H9 (cell line): ENCODE results near the gene RELL1. TPM values are rescaled to one million over a fixed set of nuclear protein-coding genes. Genes with fewer than 3 reads are reported as not detected.

Experiments
- DNase-seq: peaks from one replicate; pipeline ENCODE4 v3.0.0-alpha.2; 2017
- H2AFZ ChIP-seq: one replicate; pipeline ENCODE4 v1.6.1; 2013; ENCODE audit warnings: mild to moderate bottlenecking, low read length, control low read depth, moderate library complexity
- H2AK5ac ChIP-seq: 2 replicates; pipeline ENCODE4 v1.6.1; 2013; ENCODE audit warnings: low read length, control low read depth, mixed read lengths; ENCODE audit not compliant: insufficient read length
- H2BK120ac ChIP-seq: one replicate; pipeline ENCODE4 v1.6.1; 2013; ENCODE audit warnings: low read depth, mild to moderate bottlenecking, low read length, control low read depth, inconsistent platforms; ENCODE audit not compliant: poor library complexity, severe bottlenecking
- H2BK12ac ChIP-seq: 2 replicates; pipeline ENCODE4 v1.6.1; 2013; ENCODE audit warnings: low read length, control low read depth, mixed read lengths, low read depth; ENCODE audit not compliant: insufficient read length
- H2BK15ac ChIP-seq: 2 replicates; pipeline ENCODE4 v1.6.1; 2013; ENCODE audit warnings: low read depth, low read length, control low read depth
- H2BK20ac ChIP-seq: one replicate; pipeline ENCODE4 v1.6.1; 2013; ENCODE audit warnings: low read depth, mild to moderate bottlenecking, low read length, control low read depth, inconsistent platforms; ENCODE audit not compliant: poor library complexity, severe bottlenecking
- H2BK5ac ChIP-seq: 2 replicates; pipeline ENCODE4 v1.6.1; 2013; ENCODE audit warnings: low read length, control low read depth, mixed read lengths; ENCODE audit not compliant: insufficient read length
- H3K14ac ChIP-seq: 2 replicates; pipeline ENCODE4 v1.6.1; 2013; ENCODE audit warnings: low read length, control low read depth; ENCODE audit not compliant: insufficient read depth
- H3K18ac ChIP-seq: 2 replicates; pipeline ENCODE4 v1.6.1; 2013; ENCODE audit warnings: low read depth, mild to moderate bottlenecking, mixed read lengths, low read length, control low read depth; ENCODE audit not compliant: insufficient read length
- H3K23ac ChIP-seq: 2 replicates; pipeline ENCODE4 v1.6.1; 2013; ENCODE audit warnings: low read length, control low read depth, mixed read lengths, low read depth; ENCODE audit not compliant: insufficient read length
- H3K23me2 ChIP-seq: 2 replicates; pipeline ENCODE4 v1.6.1; 2013; ENCODE audit warnings: low read depth, mild to moderate bottlenecking, mixed read lengths, low read length, control low read depth; ENCODE audit not compliant: insufficient read length, poor library complexity, severe bottlenecking
- H3K27ac ChIP-seq: 2 replicates; pipeline ENCODE4 v1.5.1; 2013; ENCODE audit warnings: low read length, control low read depth, mixed read lengths, low read depth; ENCODE audit not compliant: insufficient read length
- H3K27me3 ChIP-seq: 2 replicates; pipeline ENCODE4 v1.6.1; 2013; ENCODE audit warnings: low read length, control low read depth, inconsistent platforms; ENCODE audit not compliant: insufficient read depth
- H3K4ac ChIP-seq: 2 replicates; pipeline ENCODE4 v1.6.1; 2013; ENCODE audit warnings: low read depth, mild to moderate bottlenecking, control low read depth, inconsistent platforms, low read length, moderate library complexity
- H3K4me1 ChIP-seq: 2 replicates; pipeline ENCODE4 v1.6.1; 2013; ENCODE audit warnings: low read length, control low read depth, inconsistent platforms; ENCODE audit not compliant: insufficient read depth
- H3K4me2 ChIP-seq: 2 replicates; pipeline ENCODE4 v1.6.1; 2013; ENCODE audit warnings: low read length, control low read depth, mixed read lengths; ENCODE audit not compliant: insufficient read length, insufficient read depth
- H3K56ac ChIP-seq: 2 replicates; pipeline ENCODE4 v1.6.1; 2013; ENCODE audit warnings: low read depth, mild to moderate bottlenecking, mixed read lengths, low read length, control low read depth; ENCODE audit not compliant: insufficient read length
- H3K79me1 ChIP-seq: 2 replicates; pipeline ENCODE4 v1.6.1; 2013; ENCODE audit warnings: low read depth, mild to moderate bottlenecking, moderate library complexity, low read length, control low read depth, inconsistent platforms; ENCODE audit not compliant: insufficient read depth, poor library complexity, severe bottlenecking
- H3K79me2 ChIP-seq: 2 replicates; pipeline ENCODE4 v1.6.1; 2013; ENCODE audit warnings: low read length, control low read depth, inconsistent platforms; ENCODE audit not compliant: insufficient read depth
- H3K9ac ChIP-seq: 2 replicates; pipeline ENCODE4 v1.6.1; 2013; ENCODE audit warnings: low read length, control low read depth, mixed read lengths; ENCODE audit not compliant: insufficient read length; ENCODE audit errors: extremely low read depth
- H3K9me3 ChIP-seq: one replicate; pipeline ENCODE4 v1.6.1; 2013; ENCODE audit warnings: low read depth, low read length, inconsistent platforms; ENCODE audit not compliant: control insufficient read depth
- H3T11ph ChIP-seq: one replicate; pipeline ENCODE4 v1.6.1; 2013; ENCODE audit warnings: mild to moderate bottlenecking, low read length, control low read depth, inconsistent platforms
- H4K20me1 ChIP-seq: one replicate; pipeline ENCODE4 v1.6.1; 2013; ENCODE audit not compliant: control insufficient read depth, insufficient read length, insufficient read depth
- H4K5ac ChIP-seq: 2 replicates; pipeline ENCODE4 v1.6.1; 2013; ENCODE audit warnings: low read depth, mild to moderate bottlenecking, mixed read lengths, low read length, control low read depth; ENCODE audit not compliant: insufficient read length
- H4K8ac ChIP-seq: replicated peaks from 2 replicates; pipeline ENCODE4 v1.6.1; 2013; ENCODE audit warnings: low read length, control low read depth, mixed read lengths, low read depth; ENCODE audit not compliant: insufficient read length
- H4K91ac ChIP-seq: 2 replicates; pipeline ENCODE4 v1.6.1; 2013; ENCODE audit warnings: low read depth, mild to moderate bottlenecking, moderate library complexity, mixed read lengths, low read length, control low read depth; ENCODE audit not compliant: insufficient read length
- H3K27ac Mint-ChIP-seq, 3 experiments: 2 replicates in 2 of 3; 3 replicates in 1 of 3; pipeline ENCODE4 v1.8.0; 2020 to 2021; ENCODE audit warnings: mixed read lengths in 3 of 3, mild to moderate bottlenecking in 1 of 3, moderate library complexity in 1 of 3
- H3K27me3 Mint-ChIP-seq: 2 replicates; pipeline ENCODE4 v1.8.0; 2021; ENCODE audit warnings: low read depth, mild to moderate bottlenecking, moderate library complexity, mixed read lengths
- H3K36me3 Mint-ChIP-seq, 3 experiments: 2 replicates in 2 of 3; 3 replicates in 1 of 3; pipeline ENCODE4 v1.8.0; 2020 to 2021; ENCODE audit warnings: low read depth in 3 of 3, mixed read lengths in 3 of 3; ENCODE audit not compliant: insufficient read depth in 1 of 3
- H3K4me1 Mint-ChIP-seq, 2 experiments: 2 replicates each; pipeline ENCODE4 v1.8.0; 2020; ENCODE audit warnings: mixed read lengths in 2 of 2
- H3K4me3 Mint-ChIP-seq, 2 experiments: 2 replicates in 1 of 2; 3 replicates in 1 of 2; pipeline ENCODE4 v1.8.0; 2020 to 2021; ENCODE audit warnings: mild to moderate bottlenecking in 2 of 2, mixed read lengths in 2 of 2, moderate library complexity in 1 of 2
- H3K9me3 Mint-ChIP-seq, 2 experiments: 2 replicates in 1 of 2; 3 replicates in 1 of 2; pipeline ENCODE4 v1.8.0; 2020; ENCODE audit warnings: mild to moderate bottlenecking in 2 of 2, mixed read lengths in 2 of 2, moderate library complexity in 1 of 2
- CTCF ChIP-seq: fragments of 200-600 bp; sonication (generic); conservative IDR thresholded peaks from 3 replicates; pipeline ENCODE4 v1.8.0; 2021; ENCODE audit warnings: antibody characterized with exemption, mild to moderate bottlenecking
- WGBS: extraction: QIAGEN DNeasy Blood & Tissue Kit; methylation state at CpG from one replicate; pipeline ENCODE4 v1.1.7; 2013; ENCODE audit warnings: missing lambda C conversion rate, low lambda C conversion rate, mixed read lengths; ENCODE audit not compliant: insufficient read length; ENCODE audit errors: extremely low coverage; 5-methylcytosine and 5-hydroxymethylcytosine counted together
- total RNA-seq: library from RNA; stranded (reverse); gene quantifications from 2 replicates; pipeline ENCODE4 v1.2.1, GENCODE V29; 2021

RELL1 gene
- total RNA-seq, 1 experiment from 2014 or later, result 10.8 TPM

GRCh38 chr4:37726666-37727065, 40.5 kb upstream of the RELL1 start:
- H2AFZ ChIP-seq, result no peak overlapping the region
- H2BK15ac ChIP-seq, result no peak overlapping the region
- H3K36me3 Mint-ChIP-seq, result peaks cover 0 to 8% (median 3%) of the 10 kb centered on the region in 3 experiments; a peak in 2 of 7 replicates
- no peak overlapping the region for H3K4ac ChIP-seq
- no peak overlapping the region for H3T11ph ChIP-seq
- no peak overlapping the region for H3K27ac ChIP-seq
- H4K91ac ChIP-seq, result no peak overlapping the region
- no peaks in the 10 kb centered on the region for H4K20me1 ChIP-seq
- H3K56ac ChIP-seq, result no peak overlapping the region
- H2BK20ac ChIP-seq, result no peak overlapping the region
- no peak overlapping the region for H2BK120ac ChIP-seq
- H2BK5ac ChIP-seq, result no peak overlapping the region
- H3K23ac ChIP-seq, result no peak overlapping the region
- H2AK5ac ChIP-seq, result no peak overlapping the region
- no peaks in the 10 kb centered on the region for H3K79me1 ChIP-seq
- no peak for TF ChIP-seq CTCF
- no peaks in the 10 kb centered on the region for H3K27me3 ChIP-seq
- no peak overlapping the region for H3K4me3 Mint-ChIP-seq
- H2BK12ac ChIP-seq, result no peak overlapping the region
- H3K9me3 ChIP-seq, result no peaks in the 10 kb centered on the region
- WGBS, result no CpG with 5 or more reads among the region's 4 CpGs
- no peak overlapping the region for H3K9ac ChIP-seq
- no peaks in the 10 kb centered on the region for H3K23me2 ChIP-seq
- H4K8ac ChIP-seq, result no peak overlapping the region
- no peak for DNase-seq
- no peaks in the 10 kb centered on the region for H3K27me3 Mint-ChIP-seq
- no peaks in the 10 kb centered on the region for H3K79me2 ChIP-seq
- no peaks in the 10 kb centered on the region for H3K4me1 ChIP-seq
- peaks cover 6 to 7% of the 10 kb centered on the region in 2 experiments; a peak in 4 of 5 replicates for H3K9me3 Mint-ChIP-seq
- H3K14ac ChIP-seq, result no peak overlapping the region
- H3K18ac ChIP-seq, result no peak overlapping the region
- H3K4me1 Mint-ChIP-seq, result peaks cover 19 to 20% of the 10 kb centered on the region in 2 experiments
- H4K5ac ChIP-seq, result no peak overlapping the region
- no peak overlapping the region for H3K4me2 ChIP-seq
- H3K27ac Mint-ChIP-seq, result no peak overlapping the region
